Mesendoderm (in vitro differentiated cells): Measurements from ENCODE around the gene PPP4R2.
"Not testable (repeated sequence)": the region's sequence is repeated elsewhere in the genome, so short reads cannot be mapped to it uniquely, and the experiment has no call there.

Experiments used
- DNase-seq: peaks from one replicate; pipeline ENCODE4 v3.0.0; 2013
- H2AK5ac ChIP-seq: 2 replicates; pipeline ENCODE4 v1.6.1; 2013; ENCODE audit warnings: low read length, inconsistent platforms
- H2BK120ac ChIP-seq: 2 replicates; pipeline ENCODE4 v1.6.1; 2013; ENCODE audit warnings: low read depth, mild to moderate bottlenecking, low read length, moderate library complexity, mixed read lengths
- H2BK15ac ChIP-seq: replicated peaks from 2 replicates; pipeline ENCODE4 v1.6.1; 2013; ENCODE audit warnings: low read depth, mild to moderate bottlenecking, moderate library complexity
- H2BK5ac ChIP-seq: 2 replicates; pipeline ENCODE4 v1.6.1; 2013; ENCODE audit warnings: low read length, inconsistent platforms
- H3K18ac ChIP-seq: 2 replicates; pipeline ENCODE4 v1.6.1; 2013; ENCODE audit warnings: mild to moderate bottlenecking, low read length, mixed read lengths
- H3K23ac ChIP-seq: one replicate; pipeline ENCODE4 v1.6.1; 2013; ENCODE audit warnings: low read length
- H3K27ac ChIP-seq: 2 replicates; pipeline ENCODE4 v1.5.1; 2013; ENCODE audit warnings: low read depth, mild to moderate bottlenecking, inconsistent platforms, low read length, moderate library complexity
- H3K27me3 ChIP-seq: 2 replicates; pipeline ENCODE4 v1.6.1; 2013; ENCODE audit warnings: low read length, control low read depth, mild to moderate bottlenecking, inconsistent platforms; ENCODE audit not compliant: insufficient read depth, poor library complexity
- H3K36me3 ChIP-seq: 2 replicates; pipeline ENCODE4 v1.6.1; 2013; ENCODE audit warnings: low read length, inconsistent platforms; ENCODE audit not compliant: control insufficient read depth, insufficient read depth
- H3K4ac ChIP-seq: one replicate; pipeline ENCODE4 v1.6.1; 2013; ENCODE audit warnings: low read depth, mild to moderate bottlenecking, low read length, moderate library complexity
- H3K4me1 ChIP-seq: 2 replicates; pipeline ENCODE4 v1.6.1; 2013; ENCODE audit warnings: low read depth, low read length, inconsistent platforms; ENCODE audit not compliant: control insufficient read depth
- H3K4me2 ChIP-seq: 2 replicates; pipeline ENCODE4 v1.6.1; 2013; ENCODE audit warnings: low read length
- H3K4me3 ChIP-seq: 2 replicates; pipeline ENCODE4 v1.5.1; 2013; ENCODE audit warnings: mild to moderate bottlenecking, low read length
- H3K56ac ChIP-seq: one replicate; pipeline ENCODE4 v1.6.1; 2013; ENCODE audit warnings: low read length
- H3K79me1 ChIP-seq: 2 replicates; pipeline ENCODE4 v1.6.1; 2013; ENCODE audit warnings: low read length, inconsistent platforms
- H3K79me2 ChIP-seq: 2 replicates; pipeline ENCODE4 v1.6.1; 2013; ENCODE audit warnings: mild to moderate bottlenecking, low read length; ENCODE audit not compliant: control insufficient read depth, insufficient read depth
- H3K9ac ChIP-seq: 2 replicates; pipeline ENCODE4 v1.6.1; 2013; ENCODE audit warnings: low read length, inconsistent platforms
- H4K5ac ChIP-seq: one replicate; pipeline ENCODE4 v1.6.1; 2013; ENCODE audit warnings: low read length
- H4K8ac ChIP-seq: one replicate; pipeline ENCODE4 v1.6.1; 2013; ENCODE audit warnings: low read depth, mild to moderate bottlenecking, control low read depth, low read length, moderate library complexity
- WGBS: extraction: QIAGEN DNeasy Blood & Tissue Kit; methylation state at CpG from one replicate; pipeline ENCODE4 v1.1.7; 2013; ENCODE audit warnings: low lambda C conversion rate, missing lambda C conversion rate; ENCODE audit not compliant: insufficient coverage; ENCODE audit errors: extremely low coverage; 5-methylcytosine and 5-hydroxymethylcytosine counted together

The PPP4R2 gene

GRCh38 chr3:73003050-73003449 is 6.4 kb downstream of the PPP4R2 start:
- H3K36me3 ChIP-seq, H4K5ac ChIP-seq: not testable (repeated sequence)
- no CpG with 5 or more reads among the region's 8 CpGs for WGBS

GRCh38 chr3:73004316-73004715 is 7.7 kb downstream of the PPP4R2 start:
- no peak overlapping the region for H3K4ac ChIP-seq
- peaks cover 3% of the 10 kb centered on the region for H3K36me3 ChIP-seq
- H2BK5ac ChIP-seq: no peak overlapping the region
- H3K27ac ChIP-seq: no peak overlapping the region
- no peak overlapping the region for H4K8ac ChIP-seq
- no peaks in the 10 kb centered on the region for H3K27me3 ChIP-seq
- H3K79me1 ChIP-seq: no peaks in the 10 kb centered on the region
- no peak for DNase-seq
- no CpG with 5 or more reads among the region's 4 CpGs for WGBS
- no peak overlapping the region for H3K4me3 ChIP-seq
- H3K79me2 ChIP-seq: peaks cover 90% of the 10 kb centered on the region
- H4K5ac ChIP-seq: no peak overlapping the region
- H3K4me2 ChIP-seq: no peak overlapping the region
- H3K23ac ChIP-seq: no peak overlapping the region
- H2BK15ac ChIP-seq: no peak overlapping the region
- no peaks in the 10 kb centered on the region for H3K4me1 ChIP-seq
- H3K56ac ChIP-seq: no peak overlapping the region
- H2AK5ac ChIP-seq: no peak overlapping the region
- H3K9ac ChIP-seq: no peak overlapping the region
- no peak overlapping the region for H3K18ac ChIP-seq
- no peak overlapping the region for H2BK120ac ChIP-seq

More at GRCh38 chr3:73003050-73003449, 6.4 kb downstream of the PPP4R2 start:
- H2AK5ac ChIP-seq, H3K79me1 ChIP-seq, H3K4ac ChIP-seq, H3K27me3 ChIP-seq, H2BK15ac ChIP-seq, H3K18ac ChIP-seq, H3K9ac ChIP-seq, H3K4me2 ChIP-seq, H3K4me3 ChIP-seq, H3K56ac ChIP-seq, H2BK5ac ChIP-seq, H3K23ac ChIP-seq, H2BK120ac ChIP-seq, H4K8ac ChIP-seq, H3K4me1 ChIP-seq, H3K27ac ChIP-seq, DNase-seq: not testable (repeated sequence)
- H3K79me2 ChIP-seq: peaks cover 89% of the 10 kb centered on the region

GRCh38 chr3:73007992-73008712 is 11.5 kb downstream of the PPP4R2 start:
- Histone ChIP-seq H2AK5ac (no peak overlapping the region), H3K56ac (no peak overlapping the region), H2BK15ac (no peak overlapping the region), H3K79me2 (peaks cover 89% of the 10 kb centered on the region), H3K27me3 (no peaks in the 10 kb centered on the region), H3K79me1 (no peaks in the 10 kb centered on the region), H2BK120ac (no peak overlapping the region), H3K23ac (no peak overlapping the region), H3K4me1 (no peaks in the 10 kb centered on the region), H3K9ac (no peak overlapping the region), H3K4me2 (no peak overlapping the region), H3K18ac (no peak overlapping the region), H3K36me3 (peaks cover 3% of the 10 kb centered on the region), H4K8ac (no peak overlapping the region), H3K4me3 (no peak overlapping the region), H2BK5ac (no peak overlapping the region), H4K5ac (no peak overlapping the region), H3K27ac (no peak overlapping the region), H3K4ac (no peak overlapping the region)
- DNase-seq: no peak
- no CpG with 5 or more reads among the region's 6 CpGs for WGBS

- Histone ChIP-seq H3K4me2 (no peak overlapping the region), H3K27ac (no peak overlapping the region), H2BK5ac (no peak overlapping the region), H4K8ac (no peak overlapping the region), H3K36me3 (peaks cover 3% of the 10 kb centered on the region), H4K5ac (no peak overlapping the region), H2BK15ac (no peak overlapping the region), H3K4me1 (no peaks in the 10 kb centered on the region), H3K4me3 (no peak overlapping the region), H3K9ac (no peak overlapping the region), H3K56ac (no peak overlapping the region), H3K18ac (no peak overlapping the region), H3K27me3 (no peaks in the 10 kb centered on the region), H2AK5ac (no peak overlapping the region), H3K79me2 (peaks cover 90% of the 10 kb centered on the region), H3K4ac (no peak overlapping the region), H2BK120ac (no peak overlapping the region), H3K23ac (no peak overlapping the region), H3K79me1 (no peaks in the 10 kb centered on the region)
- WGBS: 100% methylated on average over 2 of the region's 4 CpGs
- no peak for DNase-seq
These were observed 12.4 kb downstream of the PPP4R2 start for GRCh38 chr3:73009008-73009407.

GRCh38 chr3:73009750-73010149 is 13.1 kb downstream of the PPP4R2 start:
- peaks cover 88% of the 10 kb centered on the region for H3K79me2 ChIP-seq
- H2BK120ac ChIP-seq: no peak overlapping the region
- H3K23ac ChIP-seq: no peak overlapping the region
- no peak overlapping the region for H3K18ac ChIP-seq
- H3K4ac ChIP-seq: no peak overlapping the region
- no peak overlapping the region for H3K4me2 ChIP-seq
- H3K36me3 ChIP-seq: peaks cover 3% of the 10 kb centered on the region
- DNase-seq: no peak
- H3K9ac ChIP-seq: no peak overlapping the region
- H2BK15ac ChIP-seq: no peak overlapping the region
- no peak overlapping the region for H3K4me3 ChIP-seq
- H3K56ac ChIP-seq: no peak overlapping the region
- no peaks in the 10 kb centered on the region for H3K4me1 ChIP-seq
- H2AK5ac ChIP-seq: no peak overlapping the region
- no CpG with 5 or more reads among the region's 3 CpGs for WGBS
- H3K79me1 ChIP-seq: no peaks in the 10 kb centered on the region
- no peak overlapping the region for H3K27ac ChIP-seq
- H4K8ac ChIP-seq: no peak overlapping the region
- H3K27me3 ChIP-seq: no peaks in the 10 kb centered on the region
- H4K5ac ChIP-seq: no peak overlapping the region
- H2BK5ac ChIP-seq: no peak overlapping the region

- no peak overlapping the region for H3K56ac ChIP-seq
- peaks cover 88% of the 10 kb centered on the region for H3K79me2 ChIP-seq
- H2AK5ac ChIP-seq: no peak overlapping the region
- no peak for DNase-seq
- H3K79me1 ChIP-seq: no peaks in the 10 kb centered on the region
- no peak overlapping the region for H3K4me2 ChIP-seq
- no peaks in the 10 kb centered on the region for H3K4me1 ChIP-seq
- no peak overlapping the region for H3K23ac ChIP-seq
- H4K8ac ChIP-seq: no peak overlapping the region
- no peak overlapping the region for H3K9ac ChIP-seq
- H3K18ac ChIP-seq: no peak overlapping the region
- peaks cover 3% of the 10 kb centered on the region for H3K36me3 ChIP-seq
- H3K27ac ChIP-seq: no peak overlapping the region
- no peaks in the 10 kb centered on the region for H3K27me3 ChIP-seq
- no peak overlapping the region for H2BK120ac ChIP-seq
- no peak overlapping the region for H2BK5ac ChIP-seq
- no CpG with 5 or more reads among the region's 6 CpGs for WGBS
- H3K4ac ChIP-seq: no peak overlapping the region
- no peak overlapping the region for H3K4me3 ChIP-seq
- H4K5ac ChIP-seq: no peak overlapping the region
- no peak overlapping the region for H2BK15ac ChIP-seq
These were observed 13.5 kb downstream of the PPP4R2 start for GRCh38 chr3:73010158-73010557.
